ENCODE data around the gene PGAM1.

The PGAM1 gene

GRCh38 chr10:97434055-97434454, 8.1 kb downstream of the PGAM1 start:
- H3K27ac ChIP-seq: no peak overlapping the region
- TF ChIP-seq ZFX (IDR thresholded peaks at IDR 0.05): no peak
- TF ChIP-seq CTCF (conservative IDR thresholded peaks at IDR 0.05): no peak

- H3K27ac ChIP-seq: no peak overlapping the region
- TF ChIP-seq ZFX (IDR thresholded peaks at IDR 0.05) (no peak), CTCF (conservative IDR thresholded peaks at IDR 0.05) (no peak)
These were observed 8.6 kb downstream of the PGAM1 start for GRCh38 chr10:97434557-97434956.

GRCh38 chr10:97435211-97435610, 9.2 kb downstream of the PGAM1 start:
- TF ChIP-seq ZFX (IDR thresholded peaks at IDR 0.05) (no peak), CTCF (conservative IDR thresholded peaks at IDR 0.05) (no peak)
- H3K27ac ChIP-seq: no peak overlapping the region

GRCh38 chr10:97442277-97442676, 16.3 kb downstream of the PGAM1 start:
- no peak overlapping the region for H3K27ac ChIP-seq
- TF ChIP-seq CTCF (conservative IDR thresholded peaks at IDR 0.05) (no peak), ZFX (IDR thresholded peaks at IDR 0.05) (no peak)

- H3K27ac ChIP-seq: no peak overlapping the region
- TF ChIP-seq CTCF (conservative IDR thresholded peaks at IDR 0.05) (no peak), ZFX (IDR thresholded peaks at IDR 0.05) (no peak)
These were observed 18.2 kb downstream of the PGAM1 start for GRCh38 chr10:97444212-97444611.

GRCh38 chr10:97445357-97445721, 19.3 kb downstream of the PGAM1 start:
- TF ChIP-seq ZFX (IDR thresholded peaks at IDR 0.05): no peak
- no peak for TF ChIP-seq CTCF (conservative IDR thresholded peaks at IDR 0.05)
- H3K27ac ChIP-seq: peak overlapping the region; percentile 75

- peak within 1 kb of the TSS; percentile 75 for H3K27ac ChIP-seq
- peak; percentile 96 for TF ChIP-seq ZFX (IDR thresholded peaks at IDR 0.05)
- no peak; the same call in 1 of the 2 replicates for TF ChIP-seq CTCF (conservative IDR thresholded peaks at IDR 0.05)
These were observed 20.0 kb downstream of the PGAM1 start, which contains the start of the genes EXOSC1 and ZDHHC16 for GRCh38 chr10:97445722-97446639. Gene EXOSC1, minus strand, starts transcription at chr10:97446006. Its CDS starts 21 bp downstream, at chr10:97445985. Gene ZDHHC16, plus strand, starts transcription at chr10:97446175. Its CDS starts 5,501 bp downstream, at chr10:97451676.

Measured in C4-2B (cell line).